Adrenal gland (tissue), 12 donors: ENCODE results near the gene POLR2E. TPM values are rescaled to one million over a fixed set of nuclear protein-coding genes. Genes with fewer than 3 reads are reported as not detected.

ENCODE experiments used
- DNase-seq, 7 donors: peaks; one replicate each; pipeline ENCODE4 v3.0.0-alpha.2; 2019 to 2020
- H3K27ac ChIP-seq, 5 donors: fragments of 200-600 bp; sonication (generic) in 4 of 5; 1 replicate in 3 of 5; 2 replicates in 2 of 5; pipeline versions ENCODE4 v1.5.1 to v1.8.0; 2016 to 2020; ENCODE audit warnings: mild to moderate bottlenecking in 1 of 5
- H3K27me3 ChIP-seq: fragments of 200-600 bp; 2 replicates; pipeline ENCODE4 v1.8.0; 2021
- H3K36me3 ChIP-seq, 2 donors: fragments of 200-600 bp; replicated peaks in 1 of 2; 1 replicate in 1 of 2; 2 replicates in 1 of 2; pipeline versions ENCODE4 v1.5.1 to v1.8.0; 2018 to 2022
- H3K4me1 ChIP-seq, 2 donors: fragments of 200-600 bp; replicated peaks in 1 of 2; 1 replicate in 1 of 2; 2 replicates in 1 of 2; pipeline versions ENCODE4 v1.5.1 to v1.8.0; 2018 to 2021
- H3K4me3 ChIP-seq, 4 donors: fragments of 200-600 bp; sonication (generic) in 3 of 4; one replicate each; pipeline ENCODE4 v1.5.1; 2016 to 2018
- H3K9me3 ChIP-seq, 3 donors: fragments of 200-600 bp; sonication (generic) in 1 of 3; replicated peaks in 1 of 3; 1 replicate in 2 of 3; 2 replicates in 1 of 3; pipeline versions ENCODE4 v1.5.1 to v1.8.0; 2016 to 2021
- CTCF ChIP-seq, 6 experiments: fragments of 450-650 bp in 4 of 6; fragments of 200-600 bp in 2 of 6; sonication (generic) in 1 of 6; IDR thresholded peaks; 1 replicate in 5 of 6; 2 replicates in 1 of 6; pipeline versions ENCODE4 v1.5.1 to v1.8.0; 2016 to 2021; ENCODE audit warnings: antibody characterized with exemption in 6 of 6, mild to moderate bottlenecking in 2 of 6, moderate library complexity in 1 of 6
- POLR2A ChIP-seq, 2 donors: fragments of 450-650 bp; IDR thresholded peaks; one replicate each; pipeline ENCODE4 v1.6.1; 2017; ENCODE audit warnings: antibody characterized with exemption in 2 of 2, mild to moderate bottlenecking in 2 of 2, moderate library complexity in 1 of 2
- WGBS, 4 donors: extraction: QIAGEN DNeasy Blood & Tissue Kit in 2 of 4; methylation state at CpG; one replicate each; pipeline versions ENCODE4 v1.1.5 to v1.1.7; 2013 to 2017; 5-methylcytosine and 5-hydroxymethylcytosine counted together
- intact Hi-C, 2 donors: fragments of 100-400 bp; cut with DNase I; formaldehyde crosslinking; loops; one replicate each; pipeline versions ENCODE4 v1.14.1 to v1.15.0; 2022 to 2023
- polyA plus RNA-seq, 3 donors: library from polyadenylated mRNA; stranded (reverse); fragments of 200-250 nt in 2 of 3; fragments of 350-450 nt in 1 of 3; fragmentation: Illumina TruSeq in 1 of 3; extraction: RNeasy Lipid Tissue Mini Kit (QIAGEN cat#74804) in 1 of 3; gene quantifications; one replicate each; pipeline ENCODE4 v1.2.3, GENCODE V29; 2013 to 2014
- total RNA-seq, 9 donors: library from RNA; depleted of rRNA in 4 of 9; stranded (reverse); fragments of >200 nt in 4 of 9; fragments of 120-200 nt in 1 of 9; fragmentation: NEBNext Ultra II Directional in 1 of 9; extraction: Animal tissue kit (Norgen Biotek cat#: 25700) in 1 of 9; gene quantifications; one replicate each; pipeline versions ENCODE4 v1.1.0 to v1.2.4, GENCODE V29; 2013 to 2023
- donor health status: healthy with polysubstance abuse.
- donor health status: Bipolar disorder and iron deficiency.
- donor health status: DM: yes; HTN: yes; CAD: no.
- donor health status: DM: no; HTN: no; CAD: no.
- donor health status: DM: no; HTN: no; CAD: no.
- donor health status: DM: yes; HTN: yes; CAD: no.

POLR2E gene
- total and polyA plus RNA-seq, 12 donors: 74.7 to 231 (median 157) TPM

GRCh38 chr19:1136621-1137317, 41.6 kb upstream of the POLR2E start:
- peaks cover 0 to 12% of the 10 kb centered on the region in 2 donors for H3K36me3 ChIP-seq
- intact Hi-C loops: no loop called here
- WGBS, 4 donors: 63 to 78% (median 70%) methylated on average over 9 to 24 of the region's 25 CpGs
- no peak overlapping the region for H3K4me3 ChIP-seq
- no peaks in the 10 kb centered on the region for H3K9me3 ChIP-seq
- DNase-seq: no peak
- H3K4me1 ChIP-seq: peaks cover 20 to 42% of the 10 kb centered on the region in 2 donors
- no peaks in the 10 kb centered on the region for H3K27me3 ChIP-seq
- peak overlapping the region in 3 of 5 donors; percentile 11 to 99 (median 96) for H3K27ac ChIP-seq
- TF ChIP-seq CTCF (IDR thresholded peaks at IDR 0.05): no peak
- no peak for TF ChIP-seq POLR2A (IDR thresholded peaks at IDR 0.05)

DNA sequence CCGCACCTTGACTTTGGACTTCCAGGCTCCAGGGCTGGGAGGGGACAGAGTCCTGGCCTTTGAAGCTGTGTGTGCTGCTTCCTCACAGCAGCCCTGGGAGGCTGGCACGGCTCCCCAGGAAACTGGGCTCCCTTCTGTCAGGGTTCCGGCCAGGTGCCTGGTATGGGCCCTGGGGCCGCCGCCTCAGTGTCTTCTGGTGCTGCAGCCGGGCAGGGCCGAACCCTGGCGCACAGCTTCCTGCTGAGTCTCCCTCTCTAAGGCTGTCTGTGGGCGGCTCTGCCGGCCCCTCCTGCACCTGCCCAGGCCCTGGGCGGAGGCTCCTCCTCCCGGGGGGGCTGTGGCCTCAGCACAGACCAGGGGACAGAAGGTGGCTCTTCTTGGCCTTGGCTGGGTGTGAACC, 41.0 kb upstream of the POLR2E start:
- H3K4me1 ChIP-seq: peaks cover 26 to 42% of the 10 kb centered on the region in 2 donors
- no peaks in the 10 kb centered on the region for H3K9me3 ChIP-seq
- peaks cover 0 to 12% of the 10 kb centered on the region in 2 donors for H3K36me3 ChIP-seq
- no peaks in the 10 kb centered on the region for H3K27me3 ChIP-seq
- WGBS, 4 donors: 56 to 87% (median 62%) methylated on average over 3 to 12 of the region's 12 CpGs
- H3K27ac ChIP-seq: peak overlapping the region in 4 of 5 donors; percentile 11 to 99 (median 92)
- intact Hi-C loops: no loop called here
- peak in 1 of 7 donors; percentile 69 for DNase-seq
- H3K4me3 ChIP-seq: no peak overlapping the region
- TF ChIP-seq POLR2A (IDR thresholded peaks at IDR 0.05) (no peak), CTCF (IDR thresholded peaks at IDR 0.05) (no peak)

GRCh38 chr19:1135454-1135853, 40.3 kb upstream of the POLR2E start:
- Histone ChIP-seq H3K27me3 (no peaks in the 10 kb centered on the region), H3K4me3 (no peak overlapping the region), H3K4me1 (peaks cover 33 to 46% of the 10 kb centered on the region in 2 donors), H3K27ac (peak overlapping the region in 3 of 5 donors; percentile 89 to 99 (median 96)), H3K36me3 (peaks cover 0 to 10% of the 10 kb centered on the region in 2 donors), H3K9me3 (no peaks in the 10 kb centered on the region)
- DNase-seq: no peak
- TF ChIP-seq POLR2A (IDR thresholded peaks at IDR 0.05) (no peak), CTCF (IDR thresholded peaks at IDR 0.05) (no peak)
- intact Hi-C loops: no loop called here
- WGBS, 4 donors: 71 to 83% (median 77%) methylated on average over 10 to 17 of the region's 17 CpGs

DNA sequence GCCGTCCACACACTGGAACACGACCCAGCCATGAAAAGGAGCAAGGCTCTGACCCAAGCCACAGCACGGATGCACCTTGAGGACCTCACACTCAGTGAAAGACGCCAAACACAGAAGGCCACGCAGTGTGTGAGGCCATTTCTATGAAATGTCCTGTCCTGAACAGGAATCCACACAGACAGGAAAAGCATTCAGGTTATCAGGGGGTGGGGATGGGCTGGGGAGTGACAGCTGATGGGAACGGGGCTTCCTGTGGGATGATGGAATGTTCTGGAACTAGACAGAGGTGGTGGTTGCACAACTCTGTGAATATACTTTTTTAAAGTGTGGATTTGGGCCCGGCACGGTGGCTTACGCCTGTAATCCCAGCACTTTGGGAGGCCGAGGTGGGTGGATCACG, 39.3 kb upstream of the POLR2E start:
- WGBS, 4 donors: 65 to 83% (median 82%) methylated on average over 9 to 11 of the region's 11 CpGs
- Histone ChIP-seq H3K4me1 (peaks cover 34 to 56% of the 10 kb centered on the region in 2 donors), H3K9me3 (no peaks in the 10 kb centered on the region), H3K36me3 (peaks cover 0 to 6% of the 10 kb centered on the region in 2 donors), H3K27me3 (no peaks in the 10 kb centered on the region), H3K4me3 (no peak overlapping the region), H3K27ac (peak overlapping the region in 4 of 5 donors; percentile 89 to 99 (median 94))
- intact Hi-C loops: no loop called here
- peak in 1 of 7 donors; percentile 73 for DNase-seq
- no peak for TF ChIP-seq CTCF (IDR thresholded peaks at IDR 0.05)
- no peak for TF ChIP-seq POLR2A (IDR thresholded peaks at IDR 0.05)
